CD14-positive monocyte (primary cell): ENCODE results near the gene AADACL4. TPM values are rescaled to one million over a fixed set of nuclear protein-coding genes. Genes with fewer than 3 reads are reported as not detected.

Experiments used
- DNase-seq, 3 donors: peaks; one replicate each; pipeline ENCODE4 v3.0.0-alpha.2; 2011 to 2022
- H2AFZ ChIP-seq: 2 replicates; pipeline ENCODE4 v1.6.0; 2012; ENCODE audit warnings: mild to moderate bottlenecking, low read depth, low read length, inconsistent platforms; ENCODE audit not compliant: insufficient read depth, poor library complexity, severe bottlenecking
- H3K27ac ChIP-seq, 2 donors: 1 replicate in 1 of 2; 2 replicates in 1 of 2; pipeline ENCODE4 v1.5.1; 2012 to 2013; ENCODE audit warnings: low read length in 2 of 2, control low read depth in 1 of 2, inconsistent platforms in 1 of 2, low read depth in 1 of 2, mild to moderate bottlenecking in 1 of 2
- H3K27me3 ChIP-seq, 2 donors: one replicate each; pipeline versions ENCODE4 v1.6.0 to v1.6.1; 2011 to 2013; ENCODE audit warnings: low read length in 2 of 2; ENCODE audit not compliant: control insufficient read depth in 2 of 2, insufficient read depth in 2 of 2
- H3K36me3 ChIP-seq, 2 donors: replicated peaks in 1 of 2; 1 replicate in 1 of 2; 2 replicates in 1 of 2; pipeline versions ENCODE4 v1.5.1 to v1.6.1; 2012 to 2013; ENCODE audit warnings: low read length in 2 of 2, control low read depth in 1 of 2, inconsistent platforms in 1 of 2, mild to moderate bottlenecking in 1 of 2; ENCODE audit not compliant: insufficient read depth in 2 of 2, control insufficient read depth in 1 of 2
- H3K4me1 ChIP-seq, 2 donors: 1 replicate in 1 of 2; 2 replicates in 1 of 2; pipeline versions ENCODE4 v1.5.1 to v1.6.1; 2012 to 2013; ENCODE audit warnings: low read length in 2 of 2, control low read depth in 1 of 2, inconsistent platforms in 1 of 2, mild to moderate bottlenecking in 1 of 2, moderate library complexity in 1 of 2; ENCODE audit not compliant: insufficient read depth in 2 of 2, control insufficient read depth in 1 of 2
- H3K4me2 ChIP-seq: replicated peaks from 2 replicates; pipeline ENCODE3; 2012; ENCODE audit warnings: low read length, moderate library complexity, mild to moderate bottlenecking; ENCODE audit not compliant: poor library complexity, severe bottlenecking; ENCODE audit errors: extremely low read depth
- H3K4me3 ChIP-seq, 3 experiments: fragments of 200-600 bp in 1 of 3; sonication (generic) in 1 of 3; replicated peaks in 1 of 3; 1 replicate in 2 of 3; 2 replicates in 1 of 3; pipeline ENCODE4 v1.5.1; 2011 to 2013; ENCODE audit warnings: low read length in 3 of 3, mild to moderate bottlenecking in 3 of 3, control low read depth in 2 of 3, low read depth in 2 of 3, inconsistent platforms in 1 of 3, moderate library complexity in 1 of 3
- H3K79me2 ChIP-seq: 2 replicates; pipeline ENCODE4 v1.6.0; 2012; ENCODE audit warnings: mild to moderate bottlenecking, control low read depth, inconsistent platforms, low read length, moderate library complexity; ENCODE audit not compliant: insufficient read depth
- H3K9ac ChIP-seq: 2 replicates; pipeline ENCODE4 v1.6.0; 2017; ENCODE audit warnings: low read length, mild to moderate bottlenecking; ENCODE audit not compliant: insufficient read depth, poor library complexity, severe bottlenecking
- H3K9me3 ChIP-seq, 2 donors: replicated peaks in 1 of 2; 1 replicate in 1 of 2; 2 replicates in 1 of 2; pipeline versions ENCODE4 v1.5.1 to v1.6.1; 2012 to 2013; ENCODE audit warnings: low read length in 2 of 2, control low read depth in 1 of 2; ENCODE audit not compliant: control insufficient read depth in 1 of 2, insufficient read depth in 1 of 2
- H4K20me1 ChIP-seq: 2 replicates; pipeline ENCODE4 v1.6.0; 2012; ENCODE audit warnings: mild to moderate bottlenecking, low read length, control low read depth, moderate library complexity; ENCODE audit not compliant: insufficient read depth
- H3K27ac Mint-ChIP-seq, 7 donors: one replicate each; pipeline ENCODE4 v1.8.0; 2020; ENCODE audit warnings: mild to moderate bottlenecking in 7 of 7, mixed read lengths in 7 of 7, moderate library complexity in 6 of 7, inconsistent platforms in 2 of 7
- H3K27me3 Mint-ChIP-seq, 3 donors: one replicate each; pipeline ENCODE4 v1.8.0; 2021 to 2022; ENCODE audit warnings: low read depth in 3 of 3, mild to moderate bottlenecking in 3 of 3, mixed read lengths in 3 of 3, moderate library complexity in 3 of 3, inconsistent platforms in 1 of 3
- H3K36me3 Mint-ChIP-seq, 2 donors: one replicate each; pipeline ENCODE4 v1.8.0; 2020; ENCODE audit warnings: mixed read lengths in 2 of 2, inconsistent platforms in 1 of 2, mild to moderate bottlenecking in 1 of 2
- H3K4me1 Mint-ChIP-seq: one replicate; pipeline ENCODE4 v1.8.0; 2020; ENCODE audit warnings: mild to moderate bottlenecking, mixed read lengths
- H3K4me3 Mint-ChIP-seq, 2 donors: one replicate each; pipeline ENCODE4 v1.8.0; 2020; ENCODE audit warnings: mild to moderate bottlenecking in 2 of 2, mixed read lengths in 2 of 2, moderate library complexity in 1 of 2
- H3K9me3 Mint-ChIP-seq, 7 donors: one replicate each; pipeline ENCODE4 v1.8.0; 2020 to 2022; ENCODE audit warnings: mixed read lengths in 7 of 7, mild to moderate bottlenecking in 6 of 7, moderate library complexity in 6 of 7, inconsistent platforms in 2 of 7
- CTCF ChIP-seq: fragments of 200-600 bp; IDR thresholded peaks from one replicate; pipeline ENCODE4 v1.8.0; 2022; ENCODE audit warnings: antibody characterized with exemption, mild to moderate bottlenecking
- WGBS: methylation state at CpG from one replicate; pipeline ENCODE4 v1.1.5; 2013; ENCODE audit warnings: missing lambda C conversion rate; ENCODE audit not compliant: insufficient coverage; 5-methylcytosine and 5-hydroxymethylcytosine counted together
- intact Hi-C, 2 donors: fragments of 100-400 bp; cut with micrococcal nuclease; formaldehyde crosslinking; loops; one replicate each; pipeline versions ENCODE4 v1.15.0 to v1.15.1; 2023
- polyA plus RNA-seq, 3 donors: library from polyadenylated mRNA; depleted of rRNA in 1 of 3; unstranded in 2 of 3; stranded (reverse) in 1 of 3; fragments of 300-500 nt in 2 of 3; fragments of >200 nt in 1 of 3; fragmentation: Illumina TruSeq in 2 of 3; gene quantifications; 1 replicate in 2 of 3; 2 replicates in 1 of 3; pipeline ENCODE4 v1.2.3, GENCODE V29; 2012 to 2021

Gene AADACL4
- polyA plus RNA-seq, 3 donors = not detected

GRCh38 chr1:12654004-12654567, 10.2 kb downstream of the AADACL4 start:
- no peak overlapping the region for H3K4me3 Mint-ChIP-seq

GRCh38 chr1:12654657-12655056, 10.8 kb downstream of the AADACL4 start:
- Mint-ChIP-seq H3K27me3 (peaks cover 4 to 7% (median 4%) of the 10 kb centered on the region in 3 donors), H3K36me3 (no peaks in the 10 kb centered on the region), H3K9me3 (peaks cover 0 to 3% (median 0%) of the 10 kb centered on the region in 7 donors), H3K4me3 (no peak overlapping the region), H3K27ac (no peak overlapping the region), H3K4me1 (peaks cover 10% of the 10 kb centered on the region)
- Histone ChIP-seq H3K9me3 (no peaks in the 10 kb centered on the region), H3K4me3 (no peak overlapping the region), H3K4me2 (no peak overlapping the region), H3K79me2 (no peaks in the 10 kb centered on the region), H3K9ac (no peak overlapping the region), H2AFZ (no peak overlapping the region), H3K27me3 (no peaks in the 10 kb centered on the region), H4K20me1 (no peaks in the 10 kb centered on the region), H3K36me3 (no peaks in the 10 kb centered on the region), H3K4me1 (peaks cover 8 to 11% of the 10 kb centered on the region in 2 donors), H3K27ac (no peak overlapping the region)
- WGBS = 100% methylated on average over 6 of the region's 8 CpGs
- intact Hi-C loops = loop anchor here in 1 of 2 donors (5.0 kb wide), 1 partner anchor 537 kb away; no protein-coding TSS in a partner anchor
- no peak for DNase-seq
- no peak for TF ChIP-seq CTCF

More at GRCh38 chr1:12654004-12654567, 10.2 kb downstream of the AADACL4 start:
- Histone ChIP-seq H3K27ac (no peak overlapping the region), H3K9me3 (no peaks in the 10 kb centered on the region), H3K79me2 (no peaks in the 10 kb centered on the region), H2AFZ (no peak overlapping the region), H3K9ac (no peak overlapping the region), H3K4me1 (peaks cover 8 to 11% of the 10 kb centered on the region in 2 donors), H3K4me2 (no peak overlapping the region), H3K36me3 (no peaks in the 10 kb centered on the region), H3K27me3 (no peaks in the 10 kb centered on the region), H3K4me3 (no peak overlapping the region), H4K20me1 (no peaks in the 10 kb centered on the region)
- Mint-ChIP-seq H3K36me3 (no peaks in the 10 kb centered on the region), H3K27ac (no peak overlapping the region), H3K27me3 (peaks cover 3 to 8% (median 8%) of the 10 kb centered on the region in 3 donors), H3K9me3 (peaks cover 0 to 3% (median 0%) of the 10 kb centered on the region in 7 donors), H3K4me1 (peaks cover 10% of the 10 kb centered on the region)
- intact Hi-C loops = no loop called here
- no peak for DNase-seq
- WGBS = 98% methylated on average over 4 of the region's 4 CpGs
- no peak for TF ChIP-seq CTCF
